ENCODE measurements around the gene TIMP3.

The TIMP3 gene

DNA sequence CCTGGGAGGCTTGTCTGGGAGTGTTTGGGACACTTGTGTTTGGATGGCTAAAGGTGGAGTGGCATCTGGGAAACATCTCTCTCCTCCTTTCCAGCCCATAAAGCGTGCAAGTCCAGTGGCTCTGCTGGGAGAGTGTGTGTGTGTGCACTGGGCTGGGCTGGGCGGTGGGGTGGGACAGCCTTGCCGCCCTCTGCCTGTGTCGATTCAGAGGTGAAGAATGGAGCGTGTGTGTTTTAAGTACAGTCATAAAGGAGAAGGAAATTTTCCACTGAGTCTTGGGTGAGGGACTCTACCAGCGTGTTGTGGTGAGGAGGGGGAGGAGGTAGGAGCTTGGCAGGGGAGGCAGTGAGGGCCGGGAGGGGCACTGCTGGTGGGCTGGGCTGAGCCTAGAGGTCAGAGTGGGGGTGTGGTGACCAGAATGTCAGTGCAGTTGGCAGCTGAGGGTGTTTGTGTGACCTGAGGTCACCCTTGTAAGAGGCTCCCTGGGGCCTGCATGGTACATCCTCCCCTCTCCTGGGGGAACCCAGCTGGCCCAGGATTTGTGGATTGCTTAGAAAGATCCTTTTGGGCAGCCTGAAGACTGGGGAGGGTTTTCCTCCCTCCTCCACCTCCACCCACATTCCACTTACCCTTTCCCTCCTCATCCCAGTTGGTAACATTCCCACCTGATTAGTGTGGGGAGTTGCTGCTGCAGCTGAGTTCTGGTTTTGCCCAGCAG, 1.7 kb downstream of the TIMP3 start:
- ATAC-seq = peak; percentile 8; the same call in 1 of the 3 replicates
- no peak for TF ChIP-seq ARNTL (CRISPR knock-in tag; IDR thresholded peaks at IDR 0.05; ENCODE audit: borderline replicate concordance, low read depth)
- TF ChIP-seq ESRRG (CRISPR knock-in tag; IDR thresholded peaks at IDR 0.05) = no peak
- TF ChIP-seq, protein P1, sequence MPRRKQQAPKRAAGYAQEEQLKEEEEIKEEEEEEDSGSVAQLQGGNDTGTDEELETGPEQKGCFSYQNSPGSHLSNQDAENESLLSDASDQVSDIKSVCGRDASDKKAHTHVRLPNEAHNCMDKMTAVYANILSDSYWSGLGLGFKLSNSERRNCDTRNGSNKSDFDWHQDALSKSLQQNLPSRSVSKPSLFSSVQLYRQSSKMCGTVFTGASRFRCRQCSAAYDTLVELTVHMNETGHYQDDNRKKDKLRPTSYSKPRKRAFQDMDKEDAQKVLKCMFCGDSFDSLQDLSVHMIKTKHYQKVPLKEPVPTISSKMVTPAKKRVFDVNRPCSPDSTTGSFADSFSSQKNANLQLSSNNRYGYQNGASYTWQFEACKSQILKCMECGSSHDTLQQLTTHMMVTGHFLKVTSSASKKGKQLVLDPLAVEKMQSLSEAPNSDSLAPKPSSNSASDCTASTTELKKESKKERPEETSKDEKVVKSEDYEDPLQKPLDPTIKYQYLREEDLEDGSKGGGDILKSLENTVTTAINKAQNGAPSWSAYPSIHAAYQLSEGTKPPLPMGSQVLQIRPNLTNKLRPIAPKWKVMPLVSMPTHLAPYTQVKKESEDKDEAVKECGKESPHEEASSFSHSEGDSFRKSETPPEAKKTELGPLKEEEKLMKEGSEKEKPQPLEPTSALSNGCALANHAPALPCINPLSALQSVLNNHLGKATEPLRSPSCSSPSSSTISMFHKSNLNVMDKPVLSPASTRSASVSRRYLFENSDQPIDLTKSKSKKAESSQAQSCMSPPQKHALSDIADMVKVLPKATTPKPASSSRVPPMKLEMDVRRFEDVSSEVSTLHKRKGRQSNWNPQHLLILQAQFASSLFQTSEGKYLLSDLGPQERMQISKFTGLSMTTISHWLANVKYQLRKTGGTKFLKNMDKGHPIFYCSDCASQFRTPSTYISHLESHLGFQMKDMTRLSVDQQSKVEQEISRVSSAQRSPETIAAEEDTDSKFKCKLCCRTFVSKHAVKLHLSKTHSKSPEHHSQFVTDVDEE (CRISPR knock-in tag; IDR thresholded peaks at IDR 0.05) = no peak
- TF ChIP-seq, protein P2, sequence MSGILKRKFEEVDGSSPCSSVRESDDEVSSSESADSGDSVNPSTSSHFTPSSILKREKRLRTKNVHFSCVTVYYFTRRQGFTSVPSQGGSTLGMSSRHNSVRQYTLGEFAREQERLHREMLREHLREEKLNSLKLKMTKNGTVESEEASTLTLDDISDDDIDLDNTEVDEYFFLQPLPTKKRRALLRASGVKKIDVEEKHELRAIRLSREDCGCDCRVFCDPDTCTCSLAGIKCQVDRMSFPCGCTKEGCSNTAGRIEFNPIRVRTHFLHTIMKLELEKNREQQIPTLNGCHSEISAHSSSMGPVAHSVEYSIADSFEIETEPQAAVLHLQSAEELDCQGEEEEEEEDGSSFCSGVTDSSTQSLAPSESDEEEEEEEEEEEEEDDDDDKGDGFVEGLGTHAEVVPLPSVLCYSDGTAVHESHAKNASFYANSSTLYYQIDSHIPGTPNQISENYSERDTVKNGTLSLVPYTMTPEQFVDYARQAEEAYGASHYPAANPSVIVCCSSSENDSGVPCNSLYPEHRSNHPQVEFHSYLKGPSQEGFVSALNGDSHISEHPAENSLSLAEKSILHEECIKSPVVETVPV (CRISPR knock-in tag; IDR thresholded peaks at IDR 0.05) = no peak
- no peak for TF ChIP-seq TOX (CRISPR knock-in tag; IDR thresholded peaks at IDR 0.05; ENCODE audit: borderline replicate concordance)
- no peak for TF ChIP-seq OSR1 (CRISPR knock-in tag; IDR thresholded peaks at IDR 0.05)
- no peak for TF ChIP-seq PPARA (CRISPR knock-in tag; IDR thresholded peaks at IDR 0.05; ENCODE audit: borderline replicate concordance)
- TF ChIP-seq, protein P3, sequence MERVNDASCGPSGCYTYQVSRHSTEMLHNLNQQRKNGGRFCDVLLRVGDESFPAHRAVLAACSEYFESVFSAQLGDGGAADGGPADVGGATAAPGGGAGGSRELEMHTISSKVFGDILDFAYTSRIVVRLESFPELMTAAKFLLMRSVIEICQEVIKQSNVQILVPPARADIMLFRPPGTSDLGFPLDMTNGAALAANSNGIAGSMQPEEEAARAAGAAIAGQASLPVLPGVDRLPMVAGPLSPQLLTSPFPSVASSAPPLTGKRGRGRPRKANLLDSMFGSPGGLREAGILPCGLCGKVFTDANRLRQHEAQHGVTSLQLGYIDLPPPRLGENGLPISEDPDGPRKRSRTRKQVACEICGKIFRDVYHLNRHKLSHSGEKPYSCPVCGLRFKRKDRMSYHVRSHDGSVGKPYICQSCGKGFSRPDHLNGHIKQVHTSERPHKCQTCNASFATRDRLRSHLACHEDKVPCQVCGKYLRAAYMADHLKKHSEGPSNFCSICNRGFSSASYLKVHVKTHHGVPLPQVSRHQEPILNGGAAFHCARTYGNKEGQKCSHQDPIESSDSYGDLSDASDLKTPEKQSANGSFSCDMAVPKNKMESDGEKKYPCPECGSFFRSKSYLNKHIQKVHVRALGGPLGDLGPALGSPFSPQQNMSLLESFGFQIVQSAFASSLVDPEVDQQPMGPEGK (CRISPR knock-in tag; IDR thresholded peaks at IDR 0.05; ENCODE audit: borderline replicate concordance) = no peak
- TF ChIP-seq BACH2 (CRISPR knock-in tag; IDR thresholded peaks at IDR 0.05; ENCODE audit: borderline replicate concordance) = no peak
- TF ChIP-seq TCF4 (CRISPR knock-in tag; IDR thresholded peaks at IDR 0.05; ENCODE audit: borderline replicate concordance) = no peak
- TF ChIP-seq ZFP3 (CRISPR knock-in tag; IDR thresholded peaks at IDR 0.05) = no peak

DNA sequence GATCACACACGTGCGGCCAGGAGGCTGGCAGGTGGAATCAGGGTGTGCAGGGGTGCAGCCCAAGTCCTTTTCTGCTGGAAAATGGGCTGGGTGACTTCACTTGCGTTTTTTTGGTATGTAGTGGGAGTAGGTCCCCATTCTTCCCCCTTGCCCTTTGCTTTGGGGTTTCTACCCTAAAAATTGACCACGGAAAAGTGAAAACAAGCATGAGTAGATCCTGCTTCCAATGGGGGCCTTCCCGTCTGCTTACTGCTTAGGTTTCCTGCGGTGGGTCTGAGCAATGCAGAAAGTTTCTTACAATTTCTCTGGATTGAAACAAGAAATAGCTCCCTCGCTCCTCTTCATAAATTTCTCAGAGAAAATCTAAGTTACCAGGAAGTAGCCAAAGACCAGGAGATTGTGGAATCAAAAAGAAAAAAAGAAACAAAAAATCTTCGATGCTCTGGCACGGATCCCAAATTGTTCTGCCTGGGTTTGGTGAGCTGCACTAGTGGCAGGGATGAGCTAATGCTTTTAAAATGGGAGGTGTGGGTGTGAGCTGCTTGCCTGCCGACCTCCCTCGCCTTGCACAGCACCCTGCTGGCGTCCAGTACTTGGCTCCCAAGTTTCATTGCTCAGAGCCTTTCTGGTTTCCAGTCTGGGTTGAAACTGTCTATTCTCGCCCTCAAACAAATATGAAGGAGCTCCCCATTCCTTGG, 2.4 kb downstream of the TIMP3 start:
- ATAC-seq = no peak; the same call in 2 of the 3 replicates
- TF ChIP-seq BACH2 (CRISPR knock-in tag; IDR thresholded peaks at IDR 0.05; ENCODE audit: borderline replicate concordance) (no peak), TOX (CRISPR knock-in tag; IDR thresholded peaks at IDR 0.05; ENCODE audit: borderline replicate concordance) (no peak), ESRRG (CRISPR knock-in tag; IDR thresholded peaks at IDR 0.05) (no peak), ZNF8 (CRISPR knock-in tag; IDR thresholded peaks at IDR 0.05) (no peak), ARNTL (CRISPR knock-in tag; IDR thresholded peaks at IDR 0.05; ENCODE audit: borderline replicate concordance, low read depth) (no peak), ZC3H10 (CRISPR knock-in tag; IDR thresholded peaks at IDR 0.05) (no peak), OSR1 (CRISPR knock-in tag; IDR thresholded peaks at IDR 0.05) (no peak), GLIS3 (CRISPR knock-in tag; IDR thresholded peaks at IDR 0.05) (no peak)
- TF ChIP-seq, protein P4, sequence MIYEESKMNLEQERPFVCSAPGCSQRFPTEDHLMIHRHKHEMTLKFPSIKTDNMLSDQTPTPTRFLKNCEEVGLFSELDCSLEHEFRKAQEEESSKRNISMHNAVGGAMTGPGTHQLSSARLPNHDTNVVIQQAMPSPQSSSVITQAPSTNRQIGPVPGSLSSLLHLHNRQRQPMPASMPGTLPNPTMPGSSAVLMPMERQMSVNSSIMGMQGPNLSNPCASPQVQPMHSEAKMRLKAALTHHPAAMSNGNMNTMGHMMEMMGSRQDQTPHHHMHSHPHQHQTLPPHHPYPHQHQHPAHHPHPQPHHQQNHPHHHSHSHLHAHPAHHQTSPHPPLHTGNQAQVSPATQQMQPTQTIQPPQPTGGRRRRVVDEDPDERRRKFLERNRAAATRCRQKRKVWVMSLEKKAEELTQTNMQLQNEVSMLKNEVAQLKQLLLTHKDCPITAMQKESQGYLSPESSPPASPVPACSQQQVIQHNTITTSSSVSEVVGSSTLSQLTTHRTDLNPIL (CRISPR knock-in tag; IDR thresholded peaks at IDR 0.05; ENCODE audit: low read depth) = no peak

DNA sequence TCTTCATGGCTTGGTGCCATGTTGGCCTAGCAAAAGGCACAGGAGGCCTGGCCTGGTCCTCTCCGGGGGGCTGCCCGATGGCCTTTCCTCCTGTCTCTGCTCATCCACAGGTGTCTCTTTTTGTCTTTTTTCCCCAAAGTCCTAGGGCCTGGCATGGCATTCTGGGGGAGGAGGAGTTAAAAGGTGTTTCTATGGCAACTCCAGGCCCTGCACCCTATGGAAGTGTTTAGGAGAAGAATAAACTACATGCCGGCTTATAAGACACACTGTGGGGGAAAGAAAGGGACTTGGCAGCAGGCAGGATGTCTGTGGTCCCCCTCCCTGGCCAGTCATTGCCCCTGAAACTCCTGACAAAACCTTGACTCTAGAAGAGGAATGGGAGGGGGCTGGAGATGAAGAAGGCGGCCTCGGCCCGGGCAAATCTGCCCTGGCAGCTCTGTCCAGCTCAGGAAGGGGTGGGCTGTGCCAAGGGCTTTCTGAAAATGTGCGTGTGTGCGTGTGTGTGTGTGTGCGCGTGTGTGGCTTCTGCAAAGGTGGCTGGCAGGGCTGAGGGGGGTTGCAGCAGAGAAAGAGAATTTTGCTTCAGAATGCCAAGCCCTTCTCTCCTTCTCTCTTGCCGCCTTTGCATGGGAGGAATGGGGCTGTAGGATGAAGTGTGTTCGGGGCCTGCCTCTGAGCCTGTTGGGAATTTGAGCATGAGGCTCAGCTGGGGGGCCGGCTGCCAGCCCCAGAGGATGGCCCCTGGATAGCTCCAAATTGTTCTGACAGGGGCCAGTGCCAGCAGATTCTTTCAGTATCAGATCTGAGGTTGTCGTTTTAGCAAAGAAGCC, 3.2 kb downstream of the TIMP3 start:
- TF ChIP-seq PPARA (CRISPR knock-in tag; IDR thresholded peaks at IDR 0.05; ENCODE audit: borderline replicate concordance) (no peak), SNAI2 (CRISPR knock-in tag; IDR thresholded peaks at IDR 0.05) (no peak), ESRRG (CRISPR knock-in tag; IDR thresholded peaks at IDR 0.05) (no peak), ZFP3 (CRISPR knock-in tag; IDR thresholded peaks at IDR 0.05) (no peak), ARNTL (CRISPR knock-in tag; IDR thresholded peaks at IDR 0.05; ENCODE audit: borderline replicate concordance, low read depth) (no peak), ZC3H10 (CRISPR knock-in tag; IDR thresholded peaks at IDR 0.05) (no peak), TOX (CRISPR knock-in tag; IDR thresholded peaks at IDR 0.05; ENCODE audit: borderline replicate concordance) (no peak), ISL1 (CRISPR knock-in tag; IDR thresholded peaks at IDR 0.05) (no peak), CSDC2 (CRISPR knock-in tag; IDR thresholded peaks at IDR 0.05) (no peak), GLIS3 (CRISPR knock-in tag; IDR thresholded peaks at IDR 0.05) (no peak), ZNF70 (CRISPR knock-in tag; IDR thresholded peaks at IDR 0.05) (no peak), BACH2 (CRISPR knock-in tag; IDR thresholded peaks at IDR 0.05; ENCODE audit: borderline replicate concordance) (no peak), OSR1 (CRISPR knock-in tag; IDR thresholded peaks at IDR 0.05) (no peak)
- TF ChIP-seq, protein P3 (CRISPR knock-in tag; IDR thresholded peaks at IDR 0.05; ENCODE audit: borderline replicate concordance) = no peak
- TF ChIP-seq, protein P4 (CRISPR knock-in tag; IDR thresholded peaks at IDR 0.05; ENCODE audit: low read depth) = no peak
- TF ChIP-seq, protein P5, sequence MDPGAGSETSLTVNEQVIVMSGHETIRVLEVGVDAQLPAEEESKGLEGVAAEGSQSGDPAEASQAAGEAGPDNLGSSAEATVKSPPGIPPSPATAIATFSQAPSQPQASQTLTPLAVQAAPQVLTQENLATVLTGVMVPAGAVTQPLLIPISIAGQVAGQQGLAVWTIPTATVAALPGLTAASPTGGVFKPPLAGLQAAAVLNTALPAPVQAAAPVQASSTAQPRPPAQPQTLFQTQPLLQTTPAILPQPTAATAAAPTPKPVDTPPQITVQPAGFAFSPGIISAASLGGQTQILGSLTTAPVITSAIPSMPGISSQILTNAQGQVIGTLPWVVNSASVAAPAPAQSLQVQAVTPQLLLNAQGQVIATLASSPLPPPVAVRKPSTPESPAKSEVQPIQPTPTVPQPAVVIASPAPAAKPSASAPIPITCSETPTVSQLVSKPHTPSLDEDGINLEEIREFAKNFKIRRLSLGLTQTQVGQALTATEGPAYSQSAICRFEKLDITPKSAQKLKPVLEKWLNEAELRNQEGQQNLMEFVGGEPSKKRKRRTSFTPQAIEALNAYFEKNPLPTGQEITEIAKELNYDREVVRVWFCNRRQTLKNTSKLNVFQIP (CRISPR knock-in tag; IDR thresholded peaks at IDR 0.05; ENCODE audit: borderline replicate concordance, low read depth) = no peak
- no peak for ATAC-seq

All from SK-N-SH treated with all-trans-retinoic acid at 6 μM for 48 hours (cell line).